ENCODE data around the gene NUTF2. TPM values are rescaled to one million over a fixed set of nuclear protein-coding genes. Genes with fewer than 3 reads are reported as not detected.
A peak's percentile ranks its signal among the peaks of the same experiment; 100 is the strongest.
"Not testable (repeated sequence)": the region's sequence is repeated elsewhere in the genome, so short reads cannot be mapped to it uniquely, and the experiment has no call there.

The NUTF2 gene
- total RNA-seq, 1 experiment from 2014 or later: 76.6 TPM

DNA sequence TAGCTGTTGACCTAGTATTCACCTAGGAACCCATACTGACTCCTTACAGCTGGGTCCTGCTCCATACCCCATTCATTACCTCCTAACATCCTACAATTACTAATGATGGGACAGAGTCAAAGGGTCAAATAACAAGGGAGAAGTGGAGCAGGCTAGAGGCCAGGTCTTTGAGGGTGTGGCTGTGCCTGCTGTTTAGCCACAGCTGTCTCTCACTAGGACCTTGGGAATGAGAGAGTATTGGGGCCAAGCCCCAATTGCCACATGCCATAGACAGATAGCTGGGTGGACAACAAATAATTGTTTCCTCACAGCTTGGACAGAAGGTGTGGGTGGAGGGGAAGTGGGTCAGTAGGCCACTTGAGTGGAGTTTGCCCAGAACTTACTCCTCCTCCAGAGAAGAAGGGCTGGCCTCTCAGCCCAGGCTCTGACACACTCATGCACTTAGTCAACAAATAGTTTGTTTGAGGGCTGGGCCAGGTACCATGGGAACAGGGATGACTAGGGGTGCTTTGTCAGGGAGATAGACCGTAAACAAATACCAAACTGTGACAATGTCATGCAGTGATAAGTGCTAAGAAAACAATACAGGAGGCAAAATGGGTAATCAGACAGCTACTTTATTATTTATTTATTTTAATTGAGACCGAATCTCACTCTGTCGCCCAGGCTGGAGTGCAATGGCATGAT is 11.0 kb downstream of the NUTF2 start:
- no peak for DNase-seq (ENCODE audit: low read depth, low spot score)
- in situ Hi-C loops (cut with HindIII; ENCODE audit: low pct_unique_long_range_greater_than_20kb, low sequenced_read_pairs): no loop called here

GRCh38 chr16:67858500-67858899 is 11.8 kb downstream of the NUTF2 start:
- DNase-seq (ENCODE audit: low read depth, low spot score): no peak
- in situ Hi-C loops (cut with HindIII; ENCODE audit: low pct_unique_long_range_greater_than_20kb, low sequenced_read_pairs): no loop called here

GRCh38 chr16:67860589-67861398 is 14.1 kb downstream of the NUTF2 start:
- peak; percentile 37 for DNase-seq (ENCODE audit: low read depth, low spot score)
- in situ Hi-C loops (cut with HindIII; ENCODE audit: low pct_unique_long_range_greater_than_20kb, low sequenced_read_pairs): no loop called here

DNA sequence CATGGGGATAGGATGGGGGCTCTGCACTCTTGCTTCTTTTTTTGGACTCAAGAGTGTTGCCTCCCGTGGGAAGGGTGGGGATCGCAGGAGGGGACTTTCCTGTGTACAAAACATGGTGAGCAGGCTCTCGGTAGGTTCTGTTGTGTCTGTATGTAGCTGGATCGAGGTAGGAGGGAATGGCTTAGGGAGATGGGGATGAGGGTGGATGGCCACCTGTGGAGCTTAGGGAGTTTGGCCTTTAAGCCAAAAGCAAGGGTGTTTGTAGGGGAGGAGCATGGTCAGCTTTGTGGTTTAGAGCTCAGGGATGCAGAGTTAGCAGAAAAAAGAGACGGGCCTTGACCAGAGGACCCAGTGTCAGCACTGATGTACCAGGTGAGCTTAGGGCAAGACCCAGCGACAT is 15.1 kb downstream of the NUTF2 start:
- in situ Hi-C loops (cut with HindIII; ENCODE audit: low pct_unique_long_range_greater_than_20kb, low sequenced_read_pairs): no loop called here
- no peak for DNase-seq (ENCODE audit: low read depth, low spot score)

DNA sequence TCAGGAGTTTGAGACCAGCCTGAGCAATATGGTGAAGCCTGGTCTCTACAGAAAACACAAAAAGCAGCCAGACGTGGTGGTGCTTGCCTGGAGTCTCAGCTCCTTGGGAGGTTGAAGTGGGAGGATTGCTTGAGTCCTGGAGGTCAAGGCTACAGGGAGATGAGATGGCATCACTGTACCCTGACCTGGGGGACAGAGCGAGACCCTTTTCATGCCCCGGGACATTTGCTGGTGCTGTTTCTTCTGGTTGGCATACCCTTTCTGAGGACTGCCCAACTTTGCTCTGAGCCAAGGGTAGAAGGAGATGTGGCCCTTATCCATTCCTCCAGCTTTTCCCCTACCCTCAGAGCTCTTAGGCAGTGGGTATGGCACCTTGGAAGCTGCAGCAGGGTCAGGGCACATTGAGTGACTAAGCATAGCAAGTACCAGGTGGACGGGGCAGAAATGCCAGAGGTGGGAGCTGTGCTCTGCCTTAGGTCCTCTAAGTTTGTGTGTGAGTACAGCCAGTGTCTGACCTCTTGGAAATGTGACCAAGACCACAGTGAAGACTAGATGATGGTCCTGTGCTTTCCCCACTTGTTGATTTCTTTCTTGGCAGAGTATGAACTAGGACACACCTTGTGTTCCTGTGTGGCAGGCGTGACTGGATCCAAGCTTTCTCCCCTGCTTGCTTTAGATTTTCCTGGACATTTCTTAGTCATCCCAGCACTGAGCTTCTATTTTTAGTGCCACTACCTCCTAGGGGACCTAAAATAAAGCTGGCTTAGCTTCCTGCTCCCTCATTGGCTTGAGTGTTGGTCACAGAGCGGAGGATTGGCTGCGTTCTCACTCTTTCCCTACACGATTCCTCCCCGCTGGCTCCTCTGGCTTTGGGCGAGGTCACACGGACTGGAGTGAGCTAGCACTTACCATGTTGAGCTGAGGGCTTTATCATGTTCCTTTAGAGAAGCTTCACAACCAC is 16.2 kb downstream of the NUTF2 start:
- in situ Hi-C loops (cut with HindIII; ENCODE audit: low pct_unique_long_range_greater_than_20kb, low sequenced_read_pairs): no loop called here
- DNase-seq (ENCODE audit: low read depth, low spot score): no peak

DNA sequence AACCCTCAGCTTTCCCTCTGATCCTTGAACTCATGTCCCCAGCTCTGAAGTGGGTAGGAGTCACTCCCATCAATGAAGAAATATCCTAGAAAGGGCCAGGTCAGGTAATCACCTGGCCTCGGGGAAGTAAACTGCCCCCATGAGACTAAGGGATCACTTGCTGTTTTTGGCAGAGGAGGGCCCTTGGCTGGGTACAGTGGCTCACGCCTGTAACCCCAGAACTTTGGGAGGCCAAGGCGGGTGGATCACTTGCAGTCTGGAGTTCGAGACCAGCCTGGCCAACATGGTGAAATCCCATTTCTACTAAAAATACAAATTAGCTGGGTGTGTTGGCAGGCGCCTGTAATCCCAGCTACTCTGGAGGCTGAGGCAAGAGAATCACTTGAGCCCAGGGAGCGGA is 17.3 kb downstream of the NUTF2 start:
- in situ Hi-C loops (cut with HindIII; ENCODE audit: low pct_unique_long_range_greater_than_20kb, low sequenced_read_pairs); DNase-seq (ENCODE audit: low read depth, low spot score): not testable (repeated sequence)

- in situ Hi-C loops (cut with HindIII; ENCODE audit: low pct_unique_long_range_greater_than_20kb, low sequenced_read_pairs): no loop called here
- DNase-seq (ENCODE audit: low read depth, low spot score): no peak
Observed at GRCh38 chr16:67864594-67864993, 17.9 kb downstream of the NUTF2 start.

GRCh38 chr16:67865318-67865717 is 18.6 kb downstream of the NUTF2 start:
- in situ Hi-C loops (cut with HindIII; ENCODE audit: low pct_unique_long_range_greater_than_20kb, low sequenced_read_pairs): no loop called here
- DNase-seq (ENCODE audit: low read depth, low spot score): peak; percentile 80

DNA sequence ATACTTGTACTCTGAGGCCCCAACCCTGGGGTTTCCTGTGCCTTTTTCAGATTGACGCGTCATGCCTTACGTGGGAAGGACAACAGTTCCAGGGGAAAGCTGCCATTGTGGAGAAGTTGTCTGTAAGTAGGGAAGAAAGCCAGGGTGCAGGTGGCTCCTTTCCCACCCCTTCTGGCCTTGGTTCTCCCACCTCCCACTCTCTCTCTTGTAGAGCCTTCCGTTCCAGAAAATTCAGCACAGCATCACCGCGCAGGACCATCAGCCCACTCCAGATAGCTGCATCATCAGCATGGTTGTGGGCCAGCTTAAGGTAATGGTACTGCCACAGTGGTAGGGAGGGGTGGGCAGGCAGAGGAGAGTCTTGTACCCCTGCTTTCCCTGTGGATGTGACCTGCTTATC is 21.6 kb downstream of the NUTF2 start:
- DNase-seq (ENCODE audit: low read depth, low spot score): no peak
- in situ Hi-C loops (cut with HindIII; ENCODE audit: low pct_unique_long_range_greater_than_20kb, low sequenced_read_pairs): no loop called here

GRCh38 chr16:67869653-67870052 is 22.9 kb downstream of the NUTF2 start:
- no peak for DNase-seq (ENCODE audit: low read depth, low spot score)
- in situ Hi-C loops (cut with HindIII; ENCODE audit: low pct_unique_long_range_greater_than_20kb, low sequenced_read_pairs): no loop called here

DNA sequence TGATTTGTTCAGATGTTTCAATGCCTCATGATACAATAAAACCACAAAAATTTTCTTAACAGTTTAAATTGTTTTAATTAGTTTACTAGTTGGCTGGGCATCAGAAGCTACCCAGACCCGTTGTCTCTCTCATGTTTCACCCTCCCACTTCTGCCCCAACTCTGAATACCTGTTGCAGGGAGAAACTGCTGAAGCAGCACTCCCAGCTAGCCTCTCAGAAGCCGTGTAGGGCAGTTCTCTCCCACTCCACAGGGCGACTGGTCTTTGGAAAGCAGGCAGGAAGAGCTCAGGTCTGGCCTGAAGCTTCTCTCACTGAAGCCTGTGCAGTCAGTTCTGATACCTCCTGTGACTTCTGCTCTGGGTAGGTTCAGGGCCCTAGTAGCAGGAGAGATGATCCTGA is 24.5 kb downstream of the NUTF2 start:
- in situ Hi-C loops (cut with HindIII; ENCODE audit: low pct_unique_long_range_greater_than_20kb, low sequenced_read_pairs): no loop called here
- DNase-seq (ENCODE audit: low read depth, low spot score): no peak

GRCh38 chr16:67872131-67872630 is 25.4 kb downstream of the NUTF2 start:
- in situ Hi-C loops (cut with HindIII; ENCODE audit: low pct_unique_long_range_greater_than_20kb, low sequenced_read_pairs): no loop called here

GRCh38 chr16:67872631-67873434 is 26.1 kb downstream of the NUTF2 start, which contains the start of gene EDC4:
Gene EDC4, plus strand, starts transcription at chr16:67873052. Its CDS starts 210 bp downstream, at chr16:67873262.
- in situ Hi-C loops (cut with HindIII; ENCODE audit: low pct_unique_long_range_greater_than_20kb, low sequenced_read_pairs): no loop called here
- DNase-seq (ENCODE audit: low read depth, low spot score): peak; percentile 63

More at GRCh38 chr16:67872131-67872630, 25.4 kb downstream of the NUTF2 start:
- DNase-seq (ENCODE audit: low read depth, low spot score): no peak

DNA sequence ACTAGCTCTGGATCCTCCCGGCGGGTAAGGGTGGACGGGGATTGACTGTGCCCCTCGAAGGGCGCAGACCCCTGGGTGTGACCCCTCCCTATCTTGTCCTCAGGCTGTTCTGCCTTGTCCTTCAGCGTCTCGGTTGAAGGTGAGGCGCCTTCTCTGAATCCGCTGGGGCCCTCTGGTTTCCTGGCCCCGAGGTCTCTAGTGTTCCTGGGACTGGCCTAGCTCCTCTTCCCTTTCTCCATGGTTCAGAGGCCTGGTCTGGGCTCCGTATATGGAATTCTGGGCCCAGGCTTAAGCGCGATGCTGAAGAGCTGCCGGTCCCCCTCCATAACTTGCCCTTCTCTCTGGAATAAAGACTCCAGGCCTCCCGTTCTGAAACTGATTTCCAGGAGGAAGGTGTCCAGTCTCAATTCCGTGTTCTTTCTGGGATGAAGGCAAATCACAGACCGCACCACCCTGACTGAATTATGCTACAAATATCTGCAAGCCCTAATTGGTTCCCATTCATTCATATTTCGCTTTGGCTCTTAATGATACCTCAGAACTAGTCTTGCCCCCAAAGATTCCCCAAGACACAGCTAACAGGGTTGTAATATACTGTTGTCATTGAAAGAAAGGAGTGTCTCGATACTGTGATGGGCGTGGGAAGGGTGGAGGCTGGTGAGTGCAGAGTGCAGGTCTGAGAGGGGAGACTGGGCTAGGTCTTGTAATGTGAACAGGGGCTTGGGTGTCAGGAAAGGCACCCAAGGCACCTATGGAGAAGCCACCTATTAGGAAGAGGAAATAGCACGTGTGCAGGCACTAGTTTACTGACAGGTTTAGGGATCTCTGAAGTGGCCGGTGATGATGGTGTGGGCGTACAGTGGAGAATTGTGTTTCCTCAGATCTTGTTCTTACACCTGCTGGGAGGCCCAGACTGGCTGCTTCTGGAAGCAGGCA is 27.0 kb downstream of the NUTF2 start:
- DNase-seq (ENCODE audit: low read depth, low spot score): no peak
- in situ Hi-C loops (cut with HindIII; ENCODE audit: low pct_unique_long_range_greater_than_20kb, low sequenced_read_pairs): no loop called here

DNA sequence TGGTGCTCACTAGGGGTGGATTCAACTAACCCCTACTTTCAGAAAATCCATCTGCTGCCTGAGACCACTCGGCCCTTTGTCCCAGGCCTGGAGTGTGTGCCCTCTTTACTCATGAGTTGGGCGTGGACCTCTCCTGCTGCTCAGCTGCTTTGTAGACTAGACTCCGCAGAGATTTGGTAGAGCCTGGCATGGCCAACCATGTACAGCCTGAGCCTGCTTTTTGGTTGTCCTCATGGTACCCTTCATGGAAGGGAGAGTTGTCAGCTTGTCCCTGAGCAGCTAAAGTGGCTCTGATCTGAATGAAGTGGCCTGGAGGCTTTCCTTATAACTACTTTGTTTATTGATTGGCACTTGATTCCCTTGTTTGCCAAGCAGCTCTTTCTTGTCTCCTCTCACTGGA is 27.6 kb downstream of the NUTF2 start:
- no peak for DNase-seq (ENCODE audit: low read depth, low spot score)
- in situ Hi-C loops (cut with HindIII; ENCODE audit: low pct_unique_long_range_greater_than_20kb, low sequenced_read_pairs): no loop called here

DNA sequence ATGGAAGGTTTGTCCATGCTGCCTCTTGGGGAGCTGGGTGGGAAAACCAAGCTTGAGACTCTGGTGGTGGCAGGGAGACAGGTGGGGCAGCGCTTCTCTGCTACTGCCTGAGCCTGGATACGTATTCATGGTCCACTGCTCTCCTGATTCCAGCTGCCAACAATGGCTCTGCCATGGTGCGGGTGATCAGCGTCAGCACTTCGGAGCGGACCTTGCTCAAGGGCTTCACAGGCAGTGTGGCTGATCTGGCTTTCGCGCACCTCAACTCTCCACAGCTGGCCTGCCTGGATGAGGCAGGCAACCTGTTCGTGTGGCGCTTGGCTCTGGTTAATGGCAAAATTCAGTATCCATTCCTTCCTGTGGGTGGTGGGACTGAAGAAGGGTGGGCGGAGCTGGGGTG is 30.3 kb downstream of the NUTF2 start:
- no peak for DNase-seq (ENCODE audit: low read depth, low spot score)
- in situ Hi-C loops (cut with HindIII; ENCODE audit: low pct_unique_long_range_greater_than_20kb, low sequenced_read_pairs): no loop called here

All from SK-MEL-5 (cell line).